Breast epithelium (tissue), 3 donors: Measurements from ENCODE around the gene NOTO.

Experiments
- CTCF ChIP-seq, 3 donors: fragments of 450-650 bp; IDR thresholded peaks; one replicate each; pipeline ENCODE4 v1.5.1; 2016 to 2017; ENCODE audit warnings: antibody characterized with exemption in 3 of 3, mild to moderate bottlenecking in 3 of 3, moderate library complexity in 3 of 3
- POLR2A ChIP-seq: fragments of 450-650 bp; IDR thresholded peaks from one replicate; pipeline ENCODE4 v1.6.1; 2016; ENCODE audit warnings: antibody characterized with exemption, mild to moderate bottlenecking, moderate library complexity

GRCh38 chr2:73217160-73217559 is 14.8 kb downstream of the NOTO start:
- TF ChIP-seq CTCF (IDR thresholded peaks at IDR 0.05) (no peak), POLR2A (no peak)
